Measurements from ENCODE around the gene PRKCH. TPM values are rescaled to one million over a fixed set of nuclear protein-coding genes. Genes with fewer than 3 reads are reported as not detected.

PRKCH gene
- total and polyA plus RNA-seq, 2 of the 13 experiments (the other 11 are each of a cell fraction or from before 2014, with no cell fraction given) = 0.48 to 1.3 TPM

DNA sequence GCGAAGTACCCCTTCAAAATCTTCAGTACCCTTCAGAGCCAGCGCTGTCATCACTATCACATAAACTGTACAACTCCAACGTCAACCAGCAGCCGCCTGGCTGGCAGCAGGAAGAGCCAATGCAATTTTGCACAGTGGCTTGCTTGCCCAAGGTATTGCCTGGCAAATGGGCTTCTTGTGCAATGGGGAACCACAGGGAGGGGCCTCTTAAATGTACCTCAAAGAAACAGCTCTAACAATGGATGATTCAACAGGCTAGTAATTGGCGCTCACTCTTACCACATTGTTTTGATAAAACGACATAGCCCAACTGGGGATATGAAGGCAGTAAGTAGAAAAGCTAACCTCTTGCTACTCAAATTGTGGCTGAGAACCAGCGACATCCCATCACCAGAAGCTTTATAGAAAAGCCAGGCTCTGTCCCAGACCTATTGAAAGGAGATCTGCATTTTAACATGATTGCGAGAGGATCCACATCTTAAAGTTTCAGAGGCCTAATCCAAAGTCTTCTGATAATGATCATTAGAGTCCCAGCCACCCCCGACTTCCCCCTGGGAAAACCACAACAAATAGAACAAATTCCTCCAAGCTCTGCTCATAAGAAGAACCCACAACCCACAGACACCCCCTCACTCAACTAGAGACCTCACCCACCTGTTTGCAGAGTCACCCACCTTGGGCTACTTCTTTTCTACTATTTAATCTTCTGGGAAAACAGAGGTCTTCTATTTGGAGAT, 248.6 kb downstream of the PRKCH start (continued):
- no peak for TF ChIP-seq KLF11 (CRISPR knock-in tag; IDR thresholded peaks at IDR 0.05)
- peak; percentile 21; the same call in 1 of the 2 replicates for TF ChIP-seq SOX5 (CRISPR knock-in tag; IDR thresholded peaks at IDR 0.05; ENCODE audit: borderline replicate concordance)
- TF ChIP-seq MYPOP (CRISPR knock-in tag; IDR thresholded peaks at IDR 0.05) = no peak
- TF ChIP-seq ZNF256 (CRISPR knock-in tag; conservative IDR thresholded peaks at IDR 0.05) = no peak
- no peak for TF ChIP-seq MAFK (conservative IDR thresholded peaks at IDR 0.05 in 1 of 2, IDR thresholded peaks at IDR 0.05 in 1 of 2; ENCODE audit: low read length in 2 of 2)
- no peak for TF ChIP-seq REST (IDR thresholded peaks at IDR 0.05; ENCODE audit: borderline replicate concordance in 1 of 2, low read depth in 1 of 2, low read length in 2 of 2)
- no peak for TF ChIP-seq ZNF597 (CRISPR knock-in tag; IDR thresholded peaks at IDR 0.05)
- TF ChIP-seq RFXAP (CRISPR knock-in tag; IDR thresholded peaks at IDR 0.05; ENCODE audit: borderline replicate concordance) = no peak
- TF ChIP-seq BHLHE40 (IDR thresholded peaks at IDR 0.05; ENCODE audit: low read length) = no peak
- TF ChIP-seq PHF21A (CRISPR knock-in tag; IDR thresholded peaks at IDR 0.05) = no peak
- peak; percentile 74; the same call in 1 of the 2 replicates for TF ChIP-seq CEBPB (IDR thresholded peaks at IDR 0.05; ENCODE audit: borderline replicate concordance, low read depth, low read length)
- TF ChIP-seq ZNF136 (CRISPR knock-in tag; IDR thresholded peaks at IDR 0.05; ENCODE audit: low read depth) = no peak
- no peak for TF ChIP-seq TP53 (CRISPR knock-in tag; conservative IDR thresholded peaks at IDR 0.05)
- no peak for TF ChIP-seq ZNF556 (CRISPR knock-in tag; IDR thresholded peaks at IDR 0.05; ENCODE audit: borderline replicate concordance)
- TF ChIP-seq SP140L (CRISPR knock-in tag; IDR thresholded peaks at IDR 0.05; ENCODE audit: borderline replicate concordance) = no peak
- TF ChIP-seq MIER2 (CRISPR knock-in tag; IDR thresholded peaks at IDR 0.05) = no peak
- peak; percentile 92 for TF ChIP-seq ZNF205 (CRISPR knock-in tag; IDR thresholded peaks at IDR 0.05)
- no peak for TF ChIP-seq ZBTB1 (CRISPR knock-in tag; IDR thresholded peaks at IDR 0.05; ENCODE audit: borderline replicate concordance)
- no peak for TF ChIP-seq TMF1 (CRISPR knock-in tag; IDR thresholded peaks at IDR 0.05; ENCODE audit: low read depth)
- TF ChIP-seq FOSL2 (CRISPR knock-in tag; IDR thresholded peaks at IDR 0.05) = peak; percentile 58; the same call in 1 of the 2 replicates
- TF ChIP-seq ZBTB14 (CRISPR knock-in tag; IDR thresholded peaks at IDR 0.05) = no peak
- no peak for TF ChIP-seq ATRX (CRISPR knock-in tag; IDR thresholded peaks at IDR 0.05; ENCODE audit: borderline replicate concordance)
- no peak for TF ChIP-seq ZNF468 (CRISPR knock-in tag; IDR thresholded peaks at IDR 0.05)
